Smooth muscle cell (in vitro differentiated cells): Measurements from ENCODE around the gene VEGFA. TPM values are rescaled to one million over a fixed set of nuclear protein-coding genes. Genes with fewer than 3 reads are reported as not detected.

Source experiments
- DNase-seq: peaks from one replicate; lab custom pipeline; 2025; ENCODE audit not compliant: unreplicated experiment; lab: John Stamatoyannopoulos, UW
- H2AFZ ChIP-seq: fragments of 200-600 bp; sonication (generic); 2 replicates; pipeline ENCODE4 v1.6.0; 2016; ENCODE audit warnings: antibody characterized with exemption, low read depth, mild to moderate bottlenecking
- H3F3A ChIP-seq: fragments of 200-600 bp; sonication (generic); 2 replicates; pipeline ENCODE4 v1.6.0; 2017; ENCODE audit warnings: antibody characterized with exemption, low read depth
- H3K27ac ChIP-seq: fragments of 200-600 bp; sonication (generic); 2 replicates; pipeline ENCODE4 v1.5.1; 2016; ENCODE audit warnings: low read depth, mild to moderate bottlenecking
- H3K27me3 ChIP-seq: fragments of 200-600 bp; sonication (generic); 2 replicates; pipeline ENCODE4 v1.6.1; 2016; ENCODE audit warnings: low read depth, mild to moderate bottlenecking
- H3K36me3 ChIP-seq: fragments of 200-600 bp; sonication (generic); 2 replicates; pipeline ENCODE4 v1.5.1; 2016; ENCODE audit warnings: low read depth
- H3K4me1 ChIP-seq: fragments of 200-600 bp; sonication (generic); 2 replicates; pipeline ENCODE4 v1.5.1; 2016; ENCODE audit warnings: low read depth
- H3K4me2 ChIP-seq: fragments of 200-600 bp; sonication (generic); 2 replicates; pipeline ENCODE4 v1.6.0; 2016; ENCODE audit warnings: mild to moderate bottlenecking
- H3K4me3 ChIP-seq: fragments of 200-600 bp; sonication (generic); 2 replicates; pipeline ENCODE4 v1.5.1; 2016; ENCODE audit warnings: mild to moderate bottlenecking
- H3K79me2 ChIP-seq: fragments of 200-600 bp; sonication (generic); 2 replicates; pipeline ENCODE4 v1.6.0; 2016; ENCODE audit warnings: low read depth, mild to moderate bottlenecking
- H3K9ac ChIP-seq: fragments of 200-600 bp; sonication (generic); 2 replicates; pipeline ENCODE4 v1.6.0; 2016; ENCODE audit warnings: low read depth
- H3K9me3 ChIP-seq: fragments of 200-600 bp; sonication (generic); replicated peaks from 2 replicates; pipeline ENCODE4 v1.5.1; 2016; ENCODE audit warnings: low read depth
- H4K20me1 ChIP-seq: fragments of 200-600 bp; sonication (generic); 2 replicates; pipeline ENCODE4 v1.6.0; 2016; ENCODE audit warnings: low read depth
- WGBS: methylation state at CpG from one replicate; pipeline ENCODE4 v1.1.7; 2016; ENCODE audit warnings: low lambda C conversion rate; 5-methylcytosine and 5-hydroxymethylcytosine counted together
- polyA plus RNA-seq: library from polyadenylated mRNA; unstranded; fragments of >200 nt; fragmentation: Nextera tagmentation; extraction: Ambion mirVana; gene quantifications from 2 replicates; pipeline ENCODE4 v1.2.1, GENCODE V29; 2016
- total RNA-seq: library from RNA; depleted of rRNA; stranded (reverse); fragments of >200 nt; gene quantifications from 2 replicates; pipeline ENCODE4 v1.2.3, GENCODE V29; 2014
- TF ChIP-seq, protein P1 (sequence below): fragments of 200-600 bp; sonication (generic); IDR thresholded peaks from 2 replicates; pipeline ENCODE4 v1.5.1; 2017; ENCODE audit warnings: borderline replicate concordance, mild to moderate bottlenecking, antibody characterized with exemption; ENCODE audit not compliant: insufficient read depth, poor library complexity, severe bottlenecking

Gene VEGFA
- total and polyA plus RNA-seq, 2 experiments from 2014 or later = 116 to 136 TPM

DNA sequence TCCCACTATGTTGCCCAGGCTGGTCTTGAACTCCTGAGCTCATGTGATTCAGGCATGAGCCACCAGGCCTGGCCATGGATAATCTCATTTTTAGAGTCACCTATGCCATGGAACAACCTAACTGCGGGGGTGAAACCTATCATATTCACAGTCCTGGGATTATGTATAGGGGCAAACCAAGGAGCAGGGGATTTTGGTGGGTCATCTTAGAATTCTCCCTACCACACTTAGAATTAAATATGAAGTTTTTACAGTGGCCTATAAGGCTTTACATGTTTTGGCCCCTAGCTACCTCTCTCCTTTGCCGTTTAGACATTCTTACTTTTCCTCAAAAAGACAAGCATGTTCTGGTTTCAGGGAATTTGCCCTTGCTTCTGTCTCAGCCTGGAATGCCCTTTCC lies 20.6 kb upstream of the VEGFA start:
- H4K20me1 ChIP-seq = no peaks in the 10 kb centered on the region
- no peaks in the 10 kb centered on the region for H3F3A ChIP-seq
- H2AFZ ChIP-seq = no peak overlapping the region
- no peak for DNase-seq
- no peaks in the 10 kb centered on the region for H3K36me3 ChIP-seq
- no peaks in the 10 kb centered on the region for H3K9me3 ChIP-seq
- no peaks in the 10 kb centered on the region for H3K27me3 ChIP-seq
- WGBS = 82% methylated on average over 2 of the region's 2 CpGs
- H3K79me2 ChIP-seq = no peaks in the 10 kb centered on the region
- no peak overlapping the region for H3K9ac ChIP-seq
- TF ChIP-seq, protein P1, sequence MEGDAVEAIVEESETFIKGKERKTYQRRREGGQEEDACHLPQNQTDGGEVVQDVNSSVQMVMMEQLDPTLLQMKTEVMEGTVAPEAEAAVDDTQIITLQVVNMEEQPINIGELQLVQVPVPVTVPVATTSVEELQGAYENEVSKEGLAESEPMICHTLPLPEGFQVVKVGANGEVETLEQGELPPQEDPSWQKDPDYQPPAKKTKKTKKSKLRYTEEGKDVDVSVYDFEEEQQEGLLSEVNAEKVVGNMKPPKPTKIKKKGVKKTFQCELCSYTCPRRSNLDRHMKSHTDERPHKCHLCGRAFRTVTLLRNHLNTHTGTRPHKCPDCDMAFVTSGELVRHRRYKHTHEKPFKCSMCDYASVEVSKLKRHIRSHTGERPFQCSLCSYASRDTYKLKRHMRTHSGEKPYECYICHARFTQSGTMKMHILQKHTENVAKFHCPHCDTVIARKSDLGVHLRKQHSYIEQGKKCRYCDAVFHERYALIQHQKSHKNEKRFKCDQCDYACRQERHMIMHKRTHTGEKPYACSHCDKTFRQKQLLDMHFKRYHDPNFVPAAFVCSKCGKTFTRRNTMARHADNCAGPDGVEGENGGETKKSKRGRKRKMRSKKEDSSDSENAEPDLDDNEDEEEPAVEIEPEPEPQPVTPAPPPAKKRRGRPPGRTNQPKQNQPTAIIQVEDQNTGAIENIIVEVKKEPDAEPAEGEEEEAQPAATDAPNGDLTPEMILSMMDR = no peak
- no peak overlapping the region for H3K27ac ChIP-seq
- no peak overlapping the region for H3K4me2 ChIP-seq
- H3K4me1 ChIP-seq = peaks cover 9% of the 10 kb centered on the region
- H3K4me3 ChIP-seq = no peak overlapping the region

DNA sequence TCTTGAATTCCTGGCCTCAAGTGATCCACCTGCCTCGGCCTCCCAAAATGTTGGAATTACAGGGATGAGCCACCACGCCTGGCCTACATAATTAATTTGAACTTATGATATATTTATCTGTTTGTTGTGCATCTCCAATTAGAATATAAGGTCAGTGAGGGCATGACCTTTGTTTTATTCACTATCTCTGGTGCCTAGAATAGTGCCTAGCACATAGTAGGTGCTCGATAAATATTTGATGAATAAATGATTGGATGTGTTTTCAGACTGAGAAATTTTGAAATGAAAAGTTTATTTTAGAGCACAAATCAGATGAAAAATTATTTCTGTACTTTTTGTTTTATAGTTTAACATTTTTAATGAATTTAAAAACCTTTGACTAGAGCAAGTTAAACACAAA lies 19.4 kb upstream of the VEGFA start:
- TF ChIP-seq, protein P1 = no peak
- Histone ChIP-seq H3K27ac (no peak overlapping the region), H2AFZ (no peak overlapping the region), H3K27me3 (no peaks in the 10 kb centered on the region), H3K79me2 (no peaks in the 10 kb centered on the region), H4K20me1 (no peaks in the 10 kb centered on the region), H3F3A (no peaks in the 10 kb centered on the region), H3K4me3 (no peak overlapping the region), H3K9ac (no peak overlapping the region), H3K36me3 (no peaks in the 10 kb centered on the region), H3K9me3 (no peaks in the 10 kb centered on the region), H3K4me2 (no peak overlapping the region), H3K4me1 (peaks cover 9% of the 10 kb centered on the region)
- WGBS = 91% methylated on average over 3 of the region's 3 CpGs
- DNase-seq = no peak

DNA sequence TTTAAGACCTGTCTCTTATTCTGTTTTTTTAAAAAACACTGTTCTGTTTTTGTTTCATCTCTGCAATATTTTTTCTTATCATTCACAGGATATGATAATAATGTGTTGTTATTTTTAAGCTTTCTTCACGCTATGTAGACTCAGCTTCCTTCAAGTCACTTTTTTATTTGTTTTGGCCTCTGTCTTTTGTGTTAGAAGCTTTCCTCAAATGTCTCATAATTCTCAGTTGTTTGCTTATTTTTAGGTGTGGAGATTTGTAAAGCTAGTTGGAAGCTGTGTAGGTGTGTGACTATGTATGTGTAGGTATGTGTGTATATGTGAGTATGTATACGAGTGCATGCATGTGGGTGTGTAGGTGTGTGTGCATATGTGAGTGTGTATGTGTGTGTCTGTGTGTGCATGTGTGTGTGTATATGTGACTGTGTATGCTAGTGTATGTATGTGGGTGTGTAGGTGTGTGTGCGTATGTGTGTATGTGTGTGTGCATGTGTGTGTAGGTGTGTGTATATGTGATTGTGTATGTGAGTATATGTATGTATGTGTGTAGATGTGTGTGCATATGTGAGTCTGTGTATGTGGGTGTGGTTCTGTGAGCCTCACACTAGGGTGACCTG lies 16.3 kb upstream of the VEGFA start:
- H3F3A ChIP-seq = no peaks in the 10 kb centered on the region
- no peak overlapping the region for H2AFZ ChIP-seq
- no peak overlapping the region for H3K9ac ChIP-seq
- no peaks in the 10 kb centered on the region for H3K4me1 ChIP-seq
- H3K4me3 ChIP-seq = no peak overlapping the region
- no peaks in the 10 kb centered on the region for H3K36me3 ChIP-seq
- H3K27me3 ChIP-seq = no peaks in the 10 kb centered on the region
- H3K4me2 ChIP-seq = no peak overlapping the region
- no peak for DNase-seq
- no peaks in the 10 kb centered on the region for H3K79me2 ChIP-seq
- TF ChIP-seq, protein P1 = no peak
- no peak overlapping the region for H3K27ac ChIP-seq
- no peaks in the 10 kb centered on the region for H4K20me1 ChIP-seq
- 96% methylated on average over 3 of the region's 3 CpGs for WGBS
- H3K9me3 ChIP-seq = no peaks in the 10 kb centered on the region

DNA sequence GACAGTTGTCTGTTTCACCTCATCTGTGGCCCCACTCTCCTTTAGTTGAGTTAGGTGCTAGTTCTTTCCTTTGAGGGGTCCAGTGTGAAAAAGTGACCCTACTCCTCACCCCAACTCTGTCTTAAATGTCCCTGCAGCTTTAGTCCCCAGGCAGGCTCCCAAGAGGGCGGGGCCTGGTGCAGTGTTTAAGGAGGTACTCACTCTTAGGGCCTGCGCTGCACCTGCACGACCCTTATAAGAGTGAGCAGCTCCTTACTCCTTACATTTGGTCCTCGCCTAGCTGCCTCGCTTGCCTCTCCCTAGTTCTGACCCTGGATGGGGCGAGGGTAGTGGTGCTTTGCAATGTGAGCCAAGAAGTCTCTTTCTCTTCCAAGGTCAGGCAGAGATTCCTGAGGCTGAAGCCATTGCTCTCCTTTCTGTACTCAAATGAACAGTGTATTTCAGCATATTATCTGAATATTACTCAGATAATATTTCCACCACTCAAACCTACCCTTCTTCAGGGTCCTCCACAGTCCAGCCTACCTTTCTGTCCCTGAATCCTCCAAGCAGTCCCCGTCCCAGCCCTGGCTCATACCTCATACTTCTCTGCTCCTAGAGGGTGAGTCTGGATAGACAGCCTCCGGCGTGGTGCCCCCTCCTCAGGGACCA lies 11.9 kb upstream of the VEGFA start:
- Histone ChIP-seq H3K27me3 (no peaks in the 10 kb centered on the region), H3F3A (no peaks in the 10 kb centered on the region), H3K79me2 (no peaks in the 10 kb centered on the region), H2AFZ (no peak overlapping the region), H3K4me2 (no peak overlapping the region), H3K27ac (no peak overlapping the region), H3K9me3 (no peaks in the 10 kb centered on the region), H3K36me3 (no peaks in the 10 kb centered on the region), H3K4me3 (no peak overlapping the region), H4K20me1 (no peaks in the 10 kb centered on the region), H3K9ac (no peak overlapping the region), H3K4me1 (peaks cover 10% of the 10 kb centered on the region)
- WGBS = 78% methylated on average over 9 of the region's 9 CpGs
- TF ChIP-seq, protein P1 = no peak
- no peak for DNase-seq
